Breast epithelium (tissue), 4 donors: Measurements from ENCODE around the gene GLYATL1. TPM values are rescaled to one million over a fixed set of nuclear protein-coding genes. Genes with fewer than 3 reads are reported as not detected.
"Not testable (repeated sequence)": the region's sequence is repeated elsewhere in the genome, so short reads cannot be mapped to it uniquely, and the experiment has no call there.

ENCODE experiments used
- DNase-seq, 2 donors: peaks; one replicate each; pipeline ENCODE4 v3.0.0-alpha.2; 2019; ENCODE audit warnings: low spot score in 2 of 2
- H3K27ac ChIP-seq, 2 donors: fragments of 200-600 bp; sonication (generic) in 1 of 2; one replicate each; pipeline ENCODE4 v1.5.1; 2016 to 2019; ENCODE audit warnings: mild to moderate bottlenecking in 1 of 2
- H3K27me3 ChIP-seq, 2 donors: fragments of 200-600 bp; sonication (generic) in 1 of 2; one replicate each; pipeline versions ENCODE4 v1.5.1 to v1.6.0; 2017 to 2019; ENCODE audit warnings: control low read depth in 1 of 2, mild to moderate bottlenecking in 1 of 2
- H3K36me3 ChIP-seq: fragments of 200-600 bp; one replicate; pipeline ENCODE4 v1.5.1; 2019
- H3K4me1 ChIP-seq, 2 donors: fragments of 200-600 bp; sonication (generic); one replicate each; pipeline ENCODE4 v1.5.1; 2016 to 2019; ENCODE audit warnings: control low read depth in 1 of 2
- H3K4me3 ChIP-seq, 3 donors: fragments of 200-600 bp; sonication (generic); 1 replicate in 2 of 3; 2 replicates in 1 of 3; pipeline ENCODE4 v1.5.1; 2016 to 2019; ENCODE audit warnings: mild to moderate bottlenecking in 3 of 3, moderate library complexity in 2 of 3
- H3K9me3 ChIP-seq, 2 donors: fragments of 200-600 bp; sonication (generic) in 1 of 2; one replicate each; pipeline ENCODE4 v1.5.1; 2016 to 2019; ENCODE audit warnings: control low read depth in 1 of 2
- POLR2A ChIP-seq: fragments of 450-650 bp; IDR thresholded peaks from one replicate; pipeline ENCODE4 v1.6.1; 2016; ENCODE audit warnings: antibody characterized with exemption, mild to moderate bottlenecking, moderate library complexity
- POLR2AphosphoS5 ChIP-seq, 3 donors: sonication (generic); formaldehyde crosslinking; IDR thresholded peaks; one replicate each; pipeline ENCODE4 v1.6.1; 2017; ENCODE audit warnings: antibody characterized with exemption in 3 of 3
- intact Hi-C: fragments of 100-400 bp; cut with DNase I; formaldehyde crosslinking; loops from one replicate; pipeline ENCODE4 v1.15.1; 2023; ENCODE audit warnings: low total_unique reads
- total RNA-seq, 3 donors: library from RNA; depleted of rRNA; stranded (reverse); fragments of >200 nt; gene quantifications; one replicate each; pipeline ENCODE4 v1.1.0, GENCODE V29; 2016
- TF ChIP-seq, protein P1 (sequence below), 3 donors: fragments of 450-650 bp; IDR thresholded peaks; one replicate each; pipeline ENCODE4 v1.5.1; 2016 to 2017; ENCODE audit warnings: antibody characterized with exemption in 3 of 3, mild to moderate bottlenecking in 3 of 3, moderate library complexity in 3 of 3

GLYATL1 gene
- total RNA-seq, 3 donors from 2014 or later = 0.73 to 1.6 TPM; not detected in 1

GRCh38 chr11:58992489-58992888, 53.2 kb downstream of the GLYATL1 start:
- intact Hi-C loops = no loop called here
- H3K27ac ChIP-seq = no peak overlapping the region
- H3K27me3 ChIP-seq = no peaks in the 10 kb centered on the region
- no peak overlapping the region for H3K4me3 ChIP-seq
- TF ChIP-seq, protein P1, sequence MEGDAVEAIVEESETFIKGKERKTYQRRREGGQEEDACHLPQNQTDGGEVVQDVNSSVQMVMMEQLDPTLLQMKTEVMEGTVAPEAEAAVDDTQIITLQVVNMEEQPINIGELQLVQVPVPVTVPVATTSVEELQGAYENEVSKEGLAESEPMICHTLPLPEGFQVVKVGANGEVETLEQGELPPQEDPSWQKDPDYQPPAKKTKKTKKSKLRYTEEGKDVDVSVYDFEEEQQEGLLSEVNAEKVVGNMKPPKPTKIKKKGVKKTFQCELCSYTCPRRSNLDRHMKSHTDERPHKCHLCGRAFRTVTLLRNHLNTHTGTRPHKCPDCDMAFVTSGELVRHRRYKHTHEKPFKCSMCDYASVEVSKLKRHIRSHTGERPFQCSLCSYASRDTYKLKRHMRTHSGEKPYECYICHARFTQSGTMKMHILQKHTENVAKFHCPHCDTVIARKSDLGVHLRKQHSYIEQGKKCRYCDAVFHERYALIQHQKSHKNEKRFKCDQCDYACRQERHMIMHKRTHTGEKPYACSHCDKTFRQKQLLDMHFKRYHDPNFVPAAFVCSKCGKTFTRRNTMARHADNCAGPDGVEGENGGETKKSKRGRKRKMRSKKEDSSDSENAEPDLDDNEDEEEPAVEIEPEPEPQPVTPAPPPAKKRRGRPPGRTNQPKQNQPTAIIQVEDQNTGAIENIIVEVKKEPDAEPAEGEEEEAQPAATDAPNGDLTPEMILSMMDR (IDR thresholded peaks at IDR 0.05) = no peak
- TF ChIP-seq POLR2AphosphoS5 (IDR thresholded peaks at IDR 0.05) = no peak
- no peak for TF ChIP-seq POLR2A
- DNase-seq = no peak
- no peaks in the 10 kb centered on the region for H3K4me1 ChIP-seq
- H3K9me3 ChIP-seq = no peaks in the 10 kb centered on the region
- no peaks in the 10 kb centered on the region for H3K36me3 ChIP-seq

- H3K9me3 ChIP-seq = no peaks in the 10 kb centered on the region
- no peaks in the 10 kb centered on the region for H3K36me3 ChIP-seq
- no peak for TF ChIP-seq POLR2A
- no peak for TF ChIP-seq POLR2AphosphoS5 (IDR thresholded peaks at IDR 0.05)
- TF ChIP-seq, protein P1 (IDR thresholded peaks at IDR 0.05) = no peak
- no peak overlapping the region for H3K4me3 ChIP-seq
- H3K4me1 ChIP-seq = no peaks in the 10 kb centered on the region
- DNase-seq = no peak
- intact Hi-C loops = no loop called here
- H3K27ac ChIP-seq = no peak overlapping the region
- H3K27me3 ChIP-seq = no peaks in the 10 kb centered on the region
Measured at GRCh38 chr11:58994171-58994570, 54.9 kb downstream of the GLYATL1 start.

DNA sequence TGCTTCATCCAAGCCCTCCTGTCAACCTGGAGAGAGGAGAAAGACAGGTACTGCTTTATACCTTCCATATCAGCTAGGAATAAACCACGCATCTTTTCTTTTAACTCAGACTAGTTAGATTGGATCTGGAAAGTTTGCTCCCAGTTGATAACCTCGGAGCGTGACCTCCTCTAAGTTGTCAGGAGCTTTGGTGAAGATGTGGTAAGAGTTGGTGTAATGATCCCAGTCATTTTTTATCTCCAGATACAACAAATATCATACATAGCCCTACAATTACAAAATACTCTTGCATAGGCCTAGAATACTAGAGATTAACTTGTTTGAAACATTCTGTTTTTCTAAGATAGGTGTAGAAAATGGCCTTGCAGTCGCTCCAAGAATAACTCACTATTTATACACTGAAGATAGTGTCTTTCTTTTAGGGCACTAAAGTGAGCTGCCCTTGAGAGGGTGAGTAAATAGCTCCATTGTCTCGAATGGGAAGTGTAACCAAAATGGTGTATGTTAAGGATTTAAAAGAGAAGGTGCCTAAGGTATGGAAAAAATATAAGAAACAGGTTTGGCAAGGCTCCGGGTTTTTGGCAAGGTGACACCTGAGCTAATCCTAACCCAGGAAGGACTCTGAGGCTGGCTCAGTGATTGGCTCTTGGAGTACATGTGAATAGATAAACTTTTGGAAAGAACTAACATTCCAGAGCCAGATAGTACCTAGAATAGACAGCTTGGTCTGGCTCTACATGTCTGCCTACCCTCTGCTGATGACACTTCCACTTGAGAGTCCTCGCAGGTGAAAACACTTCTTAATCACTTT, 59.4 kb downstream of the GLYATL1 start:
- intact Hi-C loops = no loop called here
- no peaks in the 10 kb centered on the region for H3K27me3 ChIP-seq
- TF ChIP-seq, protein P1 (IDR thresholded peaks at IDR 0.05) = no peak
- TF ChIP-seq POLR2AphosphoS5 (IDR thresholded peaks at IDR 0.05) = no peak
- H3K27ac ChIP-seq = no peak overlapping the region
- H3K4me1 ChIP-seq = no peaks in the 10 kb centered on the region
- H3K36me3 ChIP-seq = no peaks in the 10 kb centered on the region
- no peaks in the 10 kb centered on the region for H3K9me3 ChIP-seq
- no peak overlapping the region for H3K4me3 ChIP-seq
- no peak for DNase-seq

DNA sequence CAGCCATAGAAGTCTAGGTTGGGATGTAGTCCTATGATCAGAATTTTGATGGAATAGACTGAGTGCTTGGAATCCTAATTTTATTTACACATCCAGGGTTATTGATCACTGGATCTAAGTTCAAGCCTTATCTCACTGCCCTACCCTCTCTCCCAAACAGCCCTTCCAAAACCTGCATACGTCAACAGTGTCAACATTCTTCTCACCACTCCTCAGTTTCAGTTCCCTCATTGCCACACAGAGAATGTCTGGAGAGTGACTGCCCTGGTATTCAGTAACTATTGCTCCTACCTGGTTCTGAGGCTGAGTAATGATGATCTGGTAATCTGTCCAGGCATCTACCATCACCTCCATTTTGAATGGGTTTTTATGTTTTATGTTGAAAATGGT, 60.0 kb downstream of the GLYATL1 start:
- no peak overlapping the region for H3K4me3 ChIP-seq
- H3K36me3 ChIP-seq = no peaks in the 10 kb centered on the region
- no peaks in the 10 kb centered on the region for H3K9me3 ChIP-seq
- no peaks in the 10 kb centered on the region for H3K4me1 ChIP-seq
- no peak for DNase-seq
- no peaks in the 10 kb centered on the region for H3K27me3 ChIP-seq
- no peak overlapping the region for H3K27ac ChIP-seq
- intact Hi-C loops = no loop called here
- TF ChIP-seq POLR2A = no peak
- TF ChIP-seq POLR2AphosphoS5 (IDR thresholded peaks at IDR 0.05) = no peak
- TF ChIP-seq, protein P1 (IDR thresholded peaks at IDR 0.05) = no peak

DNA sequence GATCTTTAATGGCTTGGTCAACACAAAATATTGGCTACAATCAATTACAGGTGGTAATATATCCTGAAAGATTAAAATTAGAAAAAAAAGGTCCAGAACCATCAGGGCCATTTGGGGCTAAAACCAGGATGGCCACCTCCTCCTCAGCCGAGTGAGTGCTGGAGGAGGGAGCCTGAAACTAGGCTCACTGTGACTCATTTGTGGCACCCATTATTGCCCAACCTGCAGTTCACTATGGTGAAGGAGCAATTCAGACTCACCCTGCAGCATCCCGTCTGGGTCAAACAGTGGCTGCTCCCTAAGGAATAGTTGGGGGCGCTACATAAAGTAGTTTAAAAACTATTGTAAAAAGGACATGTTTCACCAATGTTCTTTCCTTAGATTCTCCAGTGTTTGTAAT, 60.7 kb downstream of the GLYATL1 start:
- TF ChIP-seq POLR2AphosphoS5 (IDR thresholded peaks at IDR 0.05) = no peak
- Histone ChIP-seq H3K9me3 (no peaks in the 10 kb centered on the region), H3K4me3 (no peak overlapping the region), H3K36me3 (no peaks in the 10 kb centered on the region), H3K27ac (no peak overlapping the region), H3K4me1 (no peaks in the 10 kb centered on the region), H3K27me3 (no peaks in the 10 kb centered on the region)
- no peak for DNase-seq
- intact Hi-C loops = no loop called here

DNA sequence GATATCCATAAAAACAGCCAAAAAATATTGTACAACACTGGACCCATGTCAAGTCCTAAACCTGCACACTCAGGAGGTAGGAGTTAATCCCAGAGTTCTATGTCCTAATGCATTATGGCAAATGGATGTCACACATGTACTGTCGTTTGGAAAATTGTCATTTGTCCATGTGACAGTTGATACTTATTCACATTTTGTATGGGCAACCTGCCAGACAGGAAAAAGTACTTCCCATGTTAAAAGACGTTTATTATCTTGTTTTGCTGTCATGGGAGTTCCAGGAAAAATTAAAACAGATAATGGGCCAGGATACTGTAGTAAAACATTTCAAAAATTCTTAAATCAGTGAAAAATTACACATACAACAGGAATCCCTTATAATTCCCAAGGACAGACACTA, 62.7 kb downstream of the GLYATL1 start:
- intact Hi-C loops = not testable (repeated sequence)

More for the DNA sequence above, 62.7 kb downstream of the GLYATL1 start:
- not testable (repeated sequence) for H3K36me3 ChIP-seq, H3K4me1 ChIP-seq, H3K27ac ChIP-seq, DNase-seq, H3K9me3 ChIP-seq, H3K4me3 ChIP-seq, H3K27me3 ChIP-seq

Other genes with a start within 250 kb of the GLYATL1 start
- 10 to 100 TPM in 1 of 3 donors, not detected in 2; 15.8 TPM for gene GLYAT, start 207.5 kb upstream of the GLYATL1 start, total RNA-seq
- 10 to 100 TPM in 1 of 3 donors, 1 to 10 TPM in 2; 1.3 to 38.3 (median 1.8) TPM for gene GLYATL2, start 94.8 kb upstream of the GLYATL1 start, total RNA-seq
- not detected for gene GLYATL1B, start 146.8 kb downstream of the GLYATL1 start, total RNA-seq
- gene FAM111B, start 167.7 kb downstream of the GLYATL1 start, total RNA-seq = under 1 TPM; 0.32 to 0.66 (median 0.44) TPM
- gene FAM111A, start 203.4 kb downstream of the GLYATL1 start, total RNA-seq = 10 to 100 TPM; 37.0 to 48.0 (median 44.6) TPM
- 10 to 100 TPM in 2 of 3 donors, 1 to 10 TPM in 1; 7.5 to 22.9 (median 10.8) TPM for gene DTX4, start 232.6 kb downstream of the GLYATL1 start, total RNA-seq